GM19239 (cell line): ENCODE measurements around the gene BCAP29.
A peak's percentile ranks its signal among the peaks of the same experiment; 100 is the strongest.
"Not testable (repeated sequence)": the region's sequence is repeated elsewhere in the genome, so short reads cannot be mapped to it uniquely, and the experiment has no call there.

Experiments
- DNase-seq: peaks from one replicate; pipeline ENCODE4 v3.0.0; 2011; ENCODE audit warnings: low spot score; ENCODE audit not compliant: insufficient read length
- FAIRE-seq: peaks from 2 replicates; lab custom pipeline; 2011; peaks lifted over from hg19 to GRCh38; lab: Jason Lieb, UNC

Gene BCAP29

GRCh38 chr7:107579885-107580715 lies at the start of gene BCAP29:
Gene BCAP29 (plus strand): TSS chr7:107580246. CDS start chr7:107580773, 527 bp downstream.
- FAIRE-seq (peak; percentile 45), DNase-seq (peak; percentile 53)

GRCh38 chr7:107530751-107531150 lies 49.3 kb upstream of the BCAP29 start:
- no peak for FAIRE-seq
- DNase-seq: no peak

GRCh38 chr7:107534139-107534538 lies 45.9 kb upstream of the BCAP29 start:
- FAIRE-seq (no peak), DNase-seq (no peak)

DNA sequence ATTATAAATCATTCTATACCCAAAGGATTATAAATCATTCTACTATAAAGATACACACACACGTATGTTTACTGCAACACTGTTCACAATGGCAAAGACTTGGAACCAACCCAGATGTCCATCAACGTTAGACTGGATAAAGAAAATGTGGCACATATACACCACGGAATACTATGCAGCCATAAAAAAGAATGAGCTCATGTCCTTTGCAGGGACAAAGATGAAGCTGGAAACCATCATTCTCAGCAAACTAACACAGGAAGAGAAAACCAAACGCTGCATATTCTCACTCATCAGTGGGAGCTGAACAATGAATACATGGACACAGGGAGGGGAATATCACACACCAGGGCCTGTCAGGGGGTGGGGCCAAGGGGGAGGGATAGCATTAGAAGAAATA lies 42.8 kb upstream of the BCAP29 start:
- not testable (repeated sequence) for FAIRE-seq, DNase-seq

DNA sequence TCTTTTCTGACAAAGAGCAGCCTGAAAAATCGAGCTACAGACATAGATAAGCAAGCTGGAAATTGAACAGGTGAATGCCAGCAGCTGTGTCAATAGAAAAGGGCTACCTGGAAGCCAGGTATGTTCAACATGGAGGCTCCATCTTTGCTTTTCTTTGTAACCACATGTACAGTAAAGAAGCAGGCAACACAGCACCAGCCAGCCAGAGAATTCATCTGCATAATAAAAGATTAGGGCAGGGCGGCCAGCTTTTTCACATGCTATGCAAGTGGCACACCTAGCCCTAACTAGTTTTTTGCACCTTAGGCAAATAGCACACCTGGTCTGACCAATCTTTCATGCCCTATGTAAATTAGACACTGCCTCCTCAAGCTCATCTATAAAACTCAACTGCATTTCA lies 42.0 kb upstream of the BCAP29 start:
- no peak for DNase-seq
- FAIRE-seq: no peak

DNA sequence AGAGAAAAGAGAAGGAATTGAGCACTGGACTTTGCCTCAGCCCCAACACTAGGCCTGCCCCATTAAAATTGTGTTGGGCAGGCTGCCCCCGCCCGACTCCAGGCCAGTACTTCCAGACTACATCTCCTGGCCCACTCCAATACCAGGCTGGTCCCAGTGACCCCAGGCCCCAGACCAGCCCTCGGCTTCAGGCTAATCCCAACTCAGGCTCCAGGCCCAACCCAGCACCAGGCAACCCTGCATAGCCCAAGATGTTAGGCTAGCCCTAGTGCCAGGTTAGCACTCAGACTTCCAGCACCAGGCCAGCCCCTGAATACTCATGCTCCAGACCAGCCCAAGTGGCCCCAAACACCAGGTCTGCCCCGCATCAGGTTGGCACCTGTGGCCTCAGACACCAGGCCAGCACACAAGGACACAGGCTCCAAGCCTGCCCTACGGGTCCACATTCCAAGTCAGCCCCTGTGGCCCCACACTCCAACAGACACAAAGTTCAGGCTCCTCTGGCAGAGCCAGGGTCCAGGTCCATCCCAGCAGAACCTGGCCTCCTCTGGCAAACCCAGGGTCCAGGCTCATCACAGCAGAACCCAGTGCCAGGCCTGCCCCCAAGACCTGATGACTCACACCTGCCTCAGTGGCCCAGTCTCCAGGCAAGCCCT lies 36.6 kb upstream of the BCAP29 start:
- FAIRE-seq: no peak

DNA sequence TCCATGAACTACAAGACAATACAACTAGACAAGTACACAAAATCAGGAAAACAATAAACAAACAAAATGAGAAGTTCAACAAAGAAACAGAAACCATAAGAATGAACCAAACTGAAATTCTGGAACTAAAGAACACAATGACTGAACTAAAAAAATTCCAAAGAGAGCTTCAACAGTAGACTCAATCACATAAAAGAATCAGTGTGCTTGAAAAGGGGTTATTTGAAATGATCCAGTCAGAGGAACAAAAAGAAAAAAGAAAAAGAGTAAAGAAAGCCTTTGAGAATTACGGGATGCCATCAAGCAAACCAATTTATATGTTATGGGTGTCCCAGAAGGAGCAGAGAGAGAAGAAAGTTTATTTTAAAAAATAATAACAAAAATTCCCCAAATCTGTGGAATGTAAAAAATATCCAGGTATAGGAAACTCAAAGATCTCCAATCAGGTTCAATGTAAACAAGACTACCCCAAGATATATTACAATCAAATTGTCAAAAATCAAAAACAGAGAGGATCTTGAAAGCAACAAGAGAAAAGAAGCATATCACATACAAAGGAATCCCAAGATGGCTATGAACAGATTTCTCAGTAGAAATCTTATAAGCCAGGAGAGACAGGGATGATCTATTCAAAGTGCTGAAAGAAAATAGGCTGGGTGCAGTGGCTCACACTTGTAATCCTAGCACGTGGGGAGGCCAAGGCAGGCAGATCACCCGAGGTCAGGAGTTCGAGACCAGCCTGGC lies 35.0 kb upstream of the BCAP29 start:
- DNase-seq: no peak
- FAIRE-seq: no peak

More for the DNA sequence above, 36.6 kb upstream of the BCAP29 start:
- no peak for DNase-seq

DNA sequence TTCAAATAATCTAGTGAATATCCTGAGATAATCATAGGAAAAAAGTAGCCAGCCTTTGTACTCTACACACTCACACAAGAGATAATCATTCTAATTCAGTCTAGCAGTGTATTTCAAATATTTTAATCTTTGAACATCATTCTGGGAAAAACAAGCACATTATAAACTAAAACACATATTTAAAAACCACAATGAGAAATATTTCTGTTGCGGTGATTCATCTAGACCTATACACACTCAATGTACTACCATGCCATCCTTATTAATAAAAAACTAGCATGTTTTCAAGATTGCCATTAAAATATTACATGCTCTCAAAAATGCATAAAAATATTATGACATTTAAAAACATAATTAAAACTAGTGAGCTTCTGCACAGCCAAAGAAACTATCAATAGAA lies 28.1 kb upstream of the BCAP29 start:
- FAIRE-seq: no peak
- no peak for DNase-seq

- DNase-seq: no peak
- FAIRE-seq: no peak
Measured at GRCh38 chr7:107555893-107556292, 24.2 kb upstream of the BCAP29 start.

DNA sequence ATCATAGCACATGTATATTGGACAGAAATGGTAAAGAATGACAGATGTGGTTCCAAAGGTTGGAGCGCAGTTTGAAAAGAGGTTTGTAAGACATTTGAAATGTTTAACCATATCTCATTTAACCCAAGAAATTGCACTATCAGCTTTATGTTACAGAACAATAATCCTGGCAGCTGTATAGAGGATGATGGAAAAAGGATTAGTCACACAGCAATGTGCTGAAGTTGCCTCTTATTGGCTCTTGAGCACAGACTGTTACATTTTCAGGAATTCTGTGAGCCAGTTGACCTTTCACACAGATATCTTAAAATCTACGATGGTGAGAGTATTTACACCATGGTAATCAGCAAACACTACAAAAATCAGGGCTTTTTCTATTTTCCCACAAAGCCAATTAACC lies 20.2 kb upstream of the BCAP29 start:
- no peak for FAIRE-seq

DNA sequence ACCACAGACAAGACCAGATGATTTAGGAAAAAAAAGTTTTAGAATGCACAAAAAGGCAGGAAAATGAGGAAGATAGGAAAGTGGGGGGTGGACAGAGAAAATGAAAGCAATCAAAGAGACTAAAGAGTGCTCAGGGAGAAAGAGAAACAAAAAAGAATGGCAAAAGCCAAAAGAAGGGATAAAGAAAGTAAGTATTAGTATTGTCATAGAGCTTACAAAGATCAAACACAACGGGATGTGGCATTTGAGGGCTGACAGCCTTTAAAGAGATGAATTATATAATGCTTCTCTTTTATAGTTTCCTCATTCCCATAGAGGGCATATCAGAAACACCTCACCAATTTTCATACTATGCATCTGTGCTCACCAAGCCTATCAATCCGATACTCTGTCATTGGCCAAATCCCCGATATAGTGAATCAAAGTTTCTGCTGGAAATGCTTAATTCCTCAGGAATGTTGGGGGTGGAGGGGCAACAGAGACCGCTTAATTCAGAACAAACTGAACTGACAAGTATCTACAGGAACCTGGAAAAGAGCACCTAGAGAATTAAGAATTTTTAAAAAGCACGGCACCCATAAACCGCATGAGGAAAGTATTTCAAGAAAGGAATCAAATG lies 19.0 kb upstream of the BCAP29 start:
- DNase-seq: no peak
- FAIRE-seq: no peak

More for the DNA sequence above, 20.2 kb upstream of the BCAP29 start:
- DNase-seq: no peak

GRCh38 chr7:107563081-107563774 lies 16.8 kb upstream of the BCAP29 start:
- FAIRE-seq (no peak), DNase-seq (no peak)

DNA sequence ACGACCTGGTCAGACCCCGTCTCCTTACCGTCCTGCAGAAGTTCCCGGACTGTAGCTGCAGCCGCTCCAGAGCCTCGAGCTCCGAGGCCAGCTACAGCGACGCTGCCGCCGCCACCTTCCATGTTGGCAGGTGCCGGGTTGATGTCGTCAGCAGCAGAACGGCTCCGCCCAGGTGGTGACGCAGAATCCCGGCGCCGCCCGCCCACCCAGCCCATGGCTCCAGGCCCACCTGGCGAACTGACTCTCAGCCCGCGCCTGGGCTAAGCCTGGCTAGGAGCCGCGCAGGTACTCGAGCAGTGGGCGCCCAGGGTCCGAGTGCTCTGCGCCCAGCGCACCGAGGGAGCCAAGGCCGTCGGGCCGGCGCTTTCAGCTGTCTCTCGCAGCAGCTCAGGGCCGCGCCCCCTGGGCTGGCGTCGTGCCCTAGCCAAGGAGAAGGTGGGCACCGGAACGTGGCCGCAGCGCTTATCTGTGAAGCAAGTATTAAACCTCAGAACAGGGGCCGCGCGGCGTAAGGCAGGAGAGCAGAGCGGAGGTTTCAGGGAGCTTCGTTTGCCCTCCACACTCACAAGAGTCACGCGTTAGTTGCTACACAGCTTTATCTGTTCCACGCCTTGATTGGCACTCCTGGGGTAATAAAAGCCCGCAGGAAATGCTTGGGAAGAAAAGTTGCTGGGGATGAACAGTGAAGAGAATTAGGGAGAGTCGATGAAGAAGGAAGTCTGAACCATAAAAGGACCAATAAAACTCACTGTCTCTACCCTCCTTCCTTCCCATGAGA lies 16.1 kb upstream of the BCAP29 start, which contains the start of the genes COG5 and DUS4L:
Gene COG5, minus strand, starts transcription at position 146 of the 778 bp plus-strand sequence. Its CDS starts 24 bp downstream, at position 122.
Gene DUS4L, plus strand, starts transcription at position 197 of the 778 bp plus-strand sequence. CDS start 3,100 bp downstream, outside the sequence.
- FAIRE-seq (peak; percentile 85), DNase-seq (peak; percentile 62)

DNA sequence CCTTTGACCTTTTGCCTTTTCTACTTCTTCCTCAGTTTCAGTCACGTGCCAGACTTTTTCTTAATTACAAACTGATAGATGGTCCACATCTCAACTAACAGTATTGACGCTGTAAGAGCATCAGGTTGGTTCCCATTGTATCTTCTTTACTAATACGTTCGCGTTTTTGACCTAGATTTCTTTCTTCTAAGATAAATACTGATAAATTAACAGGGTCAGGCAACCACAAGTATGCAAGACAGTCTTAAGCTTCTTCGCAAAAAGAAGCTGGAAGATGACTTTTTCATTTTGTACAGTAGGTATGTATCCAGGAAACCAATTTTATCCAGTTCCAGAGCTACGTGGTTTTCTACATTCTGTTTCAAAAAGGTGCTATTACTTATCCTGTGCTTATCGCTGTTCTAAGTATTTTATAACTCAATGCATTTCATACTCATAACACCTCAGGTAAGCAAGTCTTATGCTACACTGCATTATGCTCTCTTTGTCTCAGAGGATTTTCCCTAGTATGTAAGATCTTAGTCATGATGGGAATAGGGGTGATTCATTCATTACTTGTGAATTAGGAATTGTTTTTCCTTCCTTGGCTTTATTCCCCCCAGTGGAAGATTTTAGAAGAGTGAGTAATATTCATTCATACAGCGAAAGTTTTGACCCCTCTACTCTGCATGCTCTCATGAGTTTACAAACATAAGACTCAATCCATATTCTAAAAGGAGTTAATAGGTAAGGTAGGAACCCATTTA lies 15.3 kb upstream of the BCAP29 start:
- DNase-seq: no peak
- peak; percentile 69 for FAIRE-seq

DNA sequence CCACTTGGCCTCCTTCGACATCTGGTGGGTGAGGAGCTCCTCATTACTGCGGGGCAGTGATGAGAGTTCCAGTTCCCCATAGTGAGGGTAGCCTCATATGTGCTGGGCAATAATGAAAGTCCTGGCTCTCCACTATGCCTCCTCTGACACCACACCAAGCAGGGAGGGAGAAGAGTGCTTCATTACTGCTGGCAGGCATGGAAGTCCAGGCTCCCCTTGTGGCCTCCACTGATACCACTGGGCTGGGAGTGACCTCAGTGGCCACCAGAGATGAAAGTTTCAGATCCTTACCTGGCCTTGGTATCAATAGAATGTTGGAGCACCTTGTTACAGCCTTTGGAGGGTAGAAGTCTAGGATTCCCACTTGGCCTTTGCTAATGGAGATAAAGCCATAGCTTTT lies 9.7 kb upstream of the BCAP29 start:
- FAIRE-seq (no peak), DNase-seq (no peak)

DNA sequence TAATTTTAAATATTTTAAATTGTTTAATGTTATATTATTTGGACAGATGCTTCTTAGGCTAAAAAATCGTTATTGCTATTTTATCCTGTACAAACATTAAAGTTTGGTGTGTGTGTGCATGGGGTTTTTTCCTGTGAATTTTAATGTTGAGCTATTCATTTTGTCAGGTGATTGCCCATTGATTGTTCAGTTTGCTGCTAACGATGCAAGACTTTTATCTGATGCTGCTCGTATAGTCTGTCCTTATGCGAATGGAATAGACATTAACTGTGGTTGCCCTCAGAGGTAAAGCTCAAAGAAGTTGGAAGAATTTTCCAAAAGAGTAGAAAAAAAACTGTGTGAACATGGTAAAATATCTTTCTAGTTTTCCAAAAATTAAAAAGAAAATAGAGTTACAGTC lies 6.5 kb upstream of the BCAP29 start:
- DNase-seq: no peak
- no peak for FAIRE-seq

DNA sequence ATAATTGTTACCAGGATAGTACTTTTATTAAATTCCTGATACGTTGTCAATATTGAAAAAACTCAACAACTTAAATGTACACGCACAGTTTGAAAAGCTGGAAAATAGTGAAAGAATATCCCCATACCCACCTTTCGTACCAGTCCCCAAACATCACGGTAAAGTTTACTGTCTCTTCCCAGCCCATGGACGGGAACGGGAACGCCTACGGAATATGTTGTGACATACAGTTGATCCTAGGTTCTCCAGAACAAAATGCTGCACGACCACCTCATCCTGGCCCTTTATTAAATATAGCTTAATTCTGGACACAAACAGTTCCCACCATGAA lies 527 bp upstream of the BCAP29 start:
- DNase-seq: no peak
- no peak for FAIRE-seq

DNA sequence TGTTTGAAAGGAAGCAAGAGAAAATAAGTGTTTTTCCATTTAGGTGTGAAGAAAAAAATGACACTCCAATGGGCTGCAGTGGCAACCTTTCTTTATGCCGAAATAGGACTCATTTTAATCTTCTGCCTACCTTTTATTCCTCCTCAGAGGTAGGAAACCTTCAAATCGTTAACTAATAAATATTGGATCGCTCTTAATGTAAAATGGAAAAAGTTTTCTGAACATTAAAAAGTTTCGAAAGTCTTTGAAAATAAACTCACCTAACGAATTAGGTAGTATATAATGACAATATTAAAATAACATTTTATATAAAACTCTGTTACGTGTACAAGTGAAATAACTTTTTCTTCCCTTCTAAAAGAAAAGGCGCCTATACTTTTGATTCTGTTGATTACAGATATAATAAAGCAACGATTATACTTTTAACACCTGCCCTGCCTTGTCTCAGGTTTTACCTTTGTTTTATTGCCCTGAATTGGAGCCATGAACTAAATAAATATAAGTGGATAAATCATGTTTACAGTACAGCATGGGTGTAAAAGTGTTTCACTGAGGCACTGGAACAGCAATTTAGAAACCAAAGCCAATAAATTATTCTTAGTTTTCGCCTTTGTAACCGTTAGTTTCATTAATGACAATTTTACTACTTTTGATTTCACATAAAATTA lies 804 bp downstream of the BCAP29 start:
- DNase-seq (no peak), FAIRE-seq (peak; percentile 49)
